Kidney glomerular epithelial cell (primary cell): Measurements from ENCODE around the gene FGF5.
A peak's percentile ranks its signal among the peaks of the same experiment; 100 is the strongest.
"Not testable (repeated sequence)": the region's sequence is repeated elsewhere in the genome, so short reads cannot be mapped to it uniquely, and the experiment has no call there.

Experiments used
- DNase-seq: peaks from one replicate; lab custom pipeline; 2025; lab: John Stamatoyannopoulos, UW

Gene FGF5, protein sequence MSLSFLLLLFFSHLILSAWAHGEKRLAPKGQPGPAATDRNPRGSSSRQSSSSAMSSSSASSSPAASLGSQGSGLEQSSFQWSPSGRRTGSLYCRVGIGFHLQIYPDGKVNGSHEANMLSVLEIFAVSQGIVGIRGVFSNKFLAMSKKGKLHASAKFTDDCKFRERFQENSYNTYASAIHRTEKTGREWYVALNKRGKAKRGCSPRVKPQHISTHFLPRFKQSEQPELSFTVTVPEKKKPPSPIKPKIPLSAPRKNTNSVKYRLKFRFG

DNA sequence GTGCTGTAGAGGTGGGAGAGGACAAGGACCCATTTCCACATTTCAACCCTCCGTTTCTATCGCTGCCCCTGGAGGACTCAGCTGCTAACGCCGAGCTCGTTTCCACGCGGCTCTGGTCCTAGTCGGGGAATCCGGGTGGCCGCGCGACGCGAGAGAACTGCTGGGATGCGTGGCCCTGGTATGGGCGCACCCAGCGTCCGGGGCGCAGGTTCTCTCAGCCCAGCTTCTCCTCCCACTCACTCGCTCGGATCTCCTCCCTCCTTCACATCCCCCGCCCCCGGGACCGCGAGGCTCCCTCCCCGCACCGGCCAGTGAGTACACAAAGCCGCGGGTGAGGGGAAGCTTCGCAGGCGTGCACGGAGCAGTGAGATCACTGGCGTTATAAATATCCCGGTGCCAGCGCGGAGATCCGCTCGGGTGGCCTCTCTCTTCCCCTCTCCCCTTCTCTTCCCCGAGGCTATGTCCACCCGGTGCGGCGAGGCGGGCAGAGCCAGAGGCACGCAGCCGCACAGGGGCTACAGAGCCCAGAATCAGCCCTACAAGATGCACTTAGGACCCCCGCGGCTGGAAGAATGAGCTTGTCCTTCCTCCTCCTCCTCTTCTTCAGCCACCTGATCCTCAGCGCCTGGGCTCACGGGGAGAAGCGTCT is at the start of gene FGF5:
Gene FGF5 (plus strand): TSS at position 412 of the 649 bp plus-strand sequence. CDS start 161 bp downstream, at position 573.
- DNase-seq, result peak; percentile 63

DNA sequence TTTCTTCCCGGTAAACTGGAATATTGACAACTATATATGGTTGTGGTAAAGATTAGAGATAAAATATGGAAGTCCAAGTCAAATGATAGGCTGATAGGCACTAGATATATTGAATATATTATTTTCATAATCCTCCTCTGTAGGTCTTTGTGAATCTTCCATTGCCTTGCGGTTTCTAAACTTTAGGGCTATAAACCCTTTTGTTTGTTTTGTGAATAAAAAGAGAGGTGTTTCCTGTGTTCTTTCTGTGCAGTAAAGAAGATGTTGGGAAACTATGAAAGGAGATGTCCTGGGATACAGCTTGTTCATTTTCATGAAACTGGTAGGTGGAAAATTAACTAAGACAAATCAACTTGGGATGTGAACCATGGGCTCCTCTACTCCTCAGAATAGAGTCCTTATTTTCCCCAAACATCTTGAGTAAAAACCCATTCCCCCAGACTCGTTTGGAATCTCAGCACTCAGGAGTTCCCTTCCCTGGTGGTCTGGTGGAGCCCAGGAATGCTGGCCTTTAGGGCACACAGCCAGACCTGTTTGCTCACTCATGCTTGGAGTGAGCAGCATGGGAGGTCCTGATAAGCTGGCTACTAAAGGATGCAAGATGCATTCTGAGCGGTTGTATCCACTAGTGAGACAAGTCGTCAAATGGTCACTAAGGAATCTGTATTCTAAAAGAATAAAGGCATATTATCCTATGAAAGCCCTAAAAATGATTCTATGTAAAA is 47.0 kb upstream of the FGF5 start:
- no peak for DNase-seq

DNA sequence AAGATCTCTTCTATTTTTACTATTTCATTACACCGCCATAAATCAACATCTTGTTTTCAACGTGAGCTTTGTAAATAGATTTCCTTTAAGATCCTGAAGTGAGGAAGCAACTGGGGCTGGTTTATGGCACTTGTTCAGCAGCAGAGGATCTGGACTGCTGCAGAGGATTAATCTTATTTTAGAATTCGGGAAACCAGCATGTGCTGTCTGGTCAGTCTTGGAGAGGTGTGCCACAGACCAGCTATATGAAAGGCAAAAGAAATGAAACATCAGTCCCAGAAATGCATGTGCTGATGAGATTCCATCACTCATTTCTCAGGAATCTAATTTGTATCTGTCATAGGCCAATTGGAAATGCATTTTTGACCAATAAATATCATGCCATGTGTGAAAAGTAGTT is 45.8 kb upstream of the FGF5 start:
- DNase-seq, result no peak

DNA sequence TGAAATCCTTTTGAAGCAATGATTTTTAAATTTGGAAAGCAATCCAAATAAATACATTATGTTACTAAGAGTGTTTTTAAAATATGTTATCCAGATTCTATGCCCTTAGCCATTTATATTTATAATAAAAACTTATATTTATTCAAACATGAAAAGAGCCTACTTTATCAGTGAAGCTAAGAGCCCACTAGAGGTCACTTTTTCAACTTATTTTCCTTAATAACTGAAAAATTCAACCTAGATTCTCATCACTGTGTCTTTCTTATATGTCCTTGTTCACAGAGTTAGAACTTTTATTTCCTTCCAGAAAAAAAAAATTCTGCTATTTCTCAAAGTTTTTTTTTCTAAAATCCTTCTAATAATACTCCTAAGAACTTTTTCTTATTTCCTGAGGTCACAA is 45.3 kb upstream of the FGF5 start:
- peak; percentile 42 for DNase-seq

DNA sequence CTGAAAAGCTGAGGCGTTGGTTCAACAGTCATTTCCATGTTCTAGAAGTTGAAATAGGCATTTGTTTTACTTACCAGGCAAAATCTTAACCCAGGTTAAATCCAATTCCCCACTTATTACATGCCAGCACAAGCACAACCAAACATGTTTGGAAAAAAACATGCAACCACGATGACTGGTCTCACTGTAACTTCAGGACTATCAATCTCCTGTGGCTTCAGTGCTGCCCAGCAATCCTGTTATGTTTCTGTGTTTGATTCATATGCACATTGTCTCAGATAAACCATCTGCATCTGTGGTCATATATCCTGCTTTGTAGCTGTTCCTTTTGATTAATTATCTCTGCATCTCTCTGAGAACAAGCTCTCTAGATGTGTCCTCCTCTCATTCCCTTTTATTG is 40.9 kb upstream of the FGF5 start:
- DNase-seq, result no peak

DNA sequence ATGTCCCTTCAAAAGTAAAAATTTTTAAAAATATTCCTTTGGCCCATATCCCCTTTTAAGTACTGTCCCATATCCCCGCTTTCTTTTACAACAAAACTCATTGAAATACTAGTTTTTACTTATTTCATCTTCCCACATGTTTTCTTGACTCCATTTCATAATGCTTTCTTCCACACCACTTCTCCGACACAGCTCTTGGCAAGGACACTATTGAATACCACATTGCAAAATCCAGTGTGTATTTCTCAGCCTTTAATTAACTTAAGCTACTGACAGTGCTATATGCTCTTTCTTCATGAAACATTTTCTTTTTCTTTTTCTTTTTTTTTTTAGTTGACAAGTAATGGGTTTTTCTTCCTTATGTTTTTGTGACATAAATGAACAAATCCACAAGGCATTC is 40.4 kb upstream of the FGF5 start:
- DNase-seq, result no peak

DNA sequence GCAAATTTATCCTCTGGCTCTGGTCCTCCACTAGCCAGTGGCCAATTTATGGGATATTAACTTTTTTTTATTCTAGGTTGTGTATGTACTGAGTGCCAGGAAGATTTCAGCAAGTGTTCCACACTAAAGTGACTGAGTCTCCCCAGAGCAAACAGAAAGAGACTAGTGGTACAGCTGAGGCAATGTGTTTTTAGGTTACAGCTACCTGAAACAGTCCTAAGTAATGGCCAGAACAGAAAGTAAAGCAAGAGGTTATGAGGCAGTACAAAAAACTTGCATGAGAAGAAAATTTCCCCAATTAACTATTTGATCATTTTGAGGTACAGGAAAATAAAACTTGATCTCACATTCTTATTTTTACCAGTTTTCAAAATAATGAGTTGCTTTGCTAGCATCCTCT is 38.0 kb upstream of the FGF5 start:
- no peak for DNase-seq

DNA sequence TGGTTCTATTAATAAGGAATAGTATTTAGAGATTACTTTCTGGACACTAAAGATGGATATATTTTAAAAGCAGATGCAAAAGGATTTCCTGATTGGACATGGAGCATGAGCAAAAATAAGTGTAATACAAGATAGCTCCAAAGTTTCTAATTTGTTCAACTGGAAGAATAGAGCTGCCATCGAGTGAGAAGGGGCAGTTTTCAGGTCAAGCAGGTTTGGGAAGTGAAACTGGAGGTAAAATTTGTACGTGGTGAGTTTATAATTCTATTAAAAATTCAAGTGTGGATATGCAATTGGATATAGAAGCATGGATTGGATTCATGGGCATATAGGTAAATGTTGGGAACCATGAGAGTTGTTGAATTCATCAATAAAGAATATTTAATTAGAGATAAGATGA is 37.3 kb upstream of the FGF5 start:
- DNase-seq, result no peak

DNA sequence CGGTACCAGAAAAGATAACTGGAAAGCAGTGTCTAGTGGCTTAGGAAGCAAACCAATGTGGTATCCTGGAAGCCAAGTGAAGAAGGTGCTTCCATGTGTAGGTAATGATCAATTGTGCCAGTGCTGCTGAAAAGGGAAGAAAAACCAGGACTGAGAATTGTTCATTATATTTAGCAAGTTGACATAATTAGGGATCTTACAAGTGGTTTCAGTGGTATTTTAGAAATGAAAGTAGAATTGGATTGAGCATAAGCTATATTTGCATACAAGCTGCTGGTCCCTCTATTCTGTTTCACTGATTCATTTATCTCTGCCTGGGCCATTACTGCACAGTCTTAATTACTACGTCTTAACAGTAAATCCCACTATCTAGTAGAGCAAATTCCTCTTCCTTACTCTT is 36.9 kb upstream of the FGF5 start:
- no peak for DNase-seq

DNA sequence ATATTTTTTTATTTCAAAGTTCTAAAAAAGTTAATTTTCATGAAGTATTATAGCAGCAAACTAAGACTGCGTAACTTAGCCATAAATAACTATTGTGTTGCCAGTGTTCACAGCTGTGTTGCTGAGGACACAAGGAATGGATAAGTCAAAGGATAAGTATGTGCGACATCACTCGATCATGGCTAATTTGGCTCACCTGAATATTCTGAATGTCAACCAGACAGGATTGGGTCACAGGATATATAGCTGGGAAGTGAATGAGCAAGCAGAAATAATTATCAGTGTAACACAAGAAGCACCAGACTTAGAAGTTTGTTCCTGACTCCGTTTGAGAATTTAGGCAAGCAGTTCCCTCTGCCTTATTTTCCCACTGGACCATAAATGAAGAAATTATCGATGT is 35.3 kb upstream of the FGF5 start:
- no peak for DNase-seq

DNA sequence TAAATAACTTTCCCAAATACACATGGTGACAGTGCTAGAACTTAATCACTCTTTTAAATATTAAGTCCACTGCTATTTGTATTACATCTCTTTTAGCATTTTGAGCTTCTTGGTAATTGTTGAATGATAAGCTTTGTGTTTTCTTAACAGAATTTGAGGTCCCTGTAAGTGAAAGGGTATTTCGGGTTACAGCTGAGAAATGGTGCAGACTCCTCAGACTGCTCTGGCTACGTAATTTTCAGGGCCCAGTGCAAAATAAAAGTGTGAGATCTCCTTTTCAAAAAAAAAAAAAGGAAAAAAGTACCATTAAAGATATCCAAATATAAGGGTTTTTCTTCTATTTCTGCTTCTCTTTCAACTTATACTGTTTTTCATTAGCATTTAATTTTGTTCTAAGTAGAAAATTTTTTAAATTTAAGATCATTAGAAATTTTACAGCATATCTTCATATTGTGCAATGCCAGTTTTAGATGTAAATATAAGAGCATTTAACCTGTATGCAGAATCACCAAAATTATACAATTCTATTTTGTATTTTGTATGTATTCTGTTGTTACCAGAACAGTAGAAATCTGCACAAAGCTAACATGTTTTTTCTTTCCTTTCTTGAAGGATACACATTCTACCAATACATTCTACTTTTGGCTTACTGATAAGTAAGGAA is 33.6 kb upstream of the FGF5 start:
- no peak for DNase-seq

DNA sequence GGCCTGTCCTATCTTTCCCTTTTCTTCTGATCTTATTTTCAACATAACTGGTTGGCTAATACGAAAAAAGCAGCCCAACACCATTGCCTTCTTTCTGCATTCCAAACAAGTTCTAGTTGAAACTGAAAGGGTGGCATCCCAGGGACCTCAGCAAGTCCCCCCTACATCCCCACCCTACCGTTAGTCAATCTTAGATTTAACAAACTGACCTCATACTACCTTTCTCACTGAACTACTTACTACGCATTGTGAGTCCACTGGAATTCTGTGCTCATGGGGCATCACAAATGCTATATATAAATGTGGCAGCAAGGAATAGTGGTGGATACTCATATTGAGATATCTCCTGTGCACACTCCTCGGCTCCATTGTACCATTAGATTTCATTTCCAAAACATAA is 33.1 kb upstream of the FGF5 start:
- DNase-seq, result no peak

DNA sequence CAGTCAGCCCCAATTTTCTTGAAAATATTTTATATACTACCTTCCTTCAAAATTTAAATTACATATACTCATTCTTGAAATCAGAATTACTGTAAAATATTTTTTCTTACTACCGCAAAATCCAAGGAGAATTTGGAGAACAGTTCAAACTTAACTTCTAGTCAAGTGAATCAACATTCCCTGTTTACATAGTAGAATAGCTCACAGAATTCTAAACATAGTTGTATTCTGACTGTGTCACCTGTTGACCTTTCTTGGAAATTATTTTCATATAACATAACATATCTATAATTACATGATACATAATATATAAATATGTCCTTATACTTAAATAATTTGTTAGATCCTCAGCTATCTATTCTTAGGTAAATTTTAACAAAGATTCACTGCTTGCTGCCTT is 31.0 kb upstream of the FGF5 start:
- no peak for DNase-seq

DNA sequence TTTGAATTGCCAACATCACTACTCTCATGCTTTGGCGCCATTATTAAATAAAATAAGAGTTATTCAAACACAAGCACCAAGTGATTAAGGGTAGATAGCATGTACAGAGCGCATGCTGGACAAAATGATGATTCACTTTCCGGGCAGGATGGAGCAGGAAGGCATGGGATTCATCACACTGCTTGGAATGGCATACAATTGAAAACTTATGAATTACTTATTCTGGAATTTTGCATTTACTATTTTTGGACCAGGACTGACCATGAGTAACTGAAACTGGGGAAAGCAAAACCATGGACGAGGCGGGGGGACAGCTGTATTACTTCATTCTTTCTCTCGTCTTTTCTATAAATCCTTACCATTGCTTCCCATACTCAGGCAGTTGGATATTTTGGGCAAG is 28.5 kb upstream of the FGF5 start:
- DNase-seq, result peak; percentile 39

DNA sequence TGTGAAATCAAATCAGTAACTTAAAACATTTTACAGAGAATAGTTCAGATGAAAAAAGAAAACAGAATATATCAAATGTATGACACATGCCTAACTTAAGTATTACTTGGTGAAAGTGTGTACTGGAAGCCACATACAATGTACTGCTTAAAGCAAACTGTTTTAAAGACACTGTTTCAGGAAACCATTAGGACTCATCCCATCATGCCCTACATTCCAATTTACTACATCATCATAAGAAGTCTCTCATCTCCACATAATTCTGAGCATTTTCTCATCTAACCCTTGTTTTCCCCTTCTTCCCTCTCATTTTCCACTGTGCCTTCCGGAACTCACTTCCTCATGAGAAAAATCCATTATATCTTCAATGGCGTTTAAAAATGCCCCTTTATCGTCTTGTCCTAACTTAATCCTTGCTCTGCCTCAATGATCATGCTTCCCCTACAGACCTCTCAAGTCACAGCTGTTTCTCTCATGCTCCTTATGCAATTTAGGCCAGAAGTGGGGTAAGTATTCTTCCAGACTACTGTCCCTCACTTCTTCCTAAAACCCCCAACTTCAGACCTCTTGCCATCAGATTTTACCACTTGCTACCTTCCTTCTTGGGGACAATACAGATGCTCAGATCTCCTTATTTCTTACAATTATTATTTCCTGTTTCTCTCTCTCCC is 26.8 kb upstream of the FGF5 start:
- no peak for DNase-seq

DNA sequence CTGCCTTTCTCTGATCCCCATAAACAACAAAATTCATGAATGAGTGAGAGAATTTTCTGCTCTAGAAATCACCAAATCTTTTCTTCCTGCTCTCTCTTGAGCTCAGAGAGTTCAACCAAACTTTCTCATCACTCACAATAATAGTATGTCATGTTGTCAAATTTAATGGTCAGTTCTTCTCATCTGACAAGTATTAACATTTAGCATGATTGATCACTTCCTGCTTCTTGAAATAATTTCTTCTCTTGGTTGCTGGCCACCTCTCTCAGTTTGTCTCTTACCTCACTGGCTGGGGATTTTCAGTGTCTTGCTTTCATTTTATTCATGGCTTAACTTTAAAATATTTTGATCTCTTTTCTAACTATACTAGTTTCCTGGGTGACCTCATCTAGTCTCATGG is 25.5 kb upstream of the FGF5 start:
- peak; percentile 46 for DNase-seq

DNA sequence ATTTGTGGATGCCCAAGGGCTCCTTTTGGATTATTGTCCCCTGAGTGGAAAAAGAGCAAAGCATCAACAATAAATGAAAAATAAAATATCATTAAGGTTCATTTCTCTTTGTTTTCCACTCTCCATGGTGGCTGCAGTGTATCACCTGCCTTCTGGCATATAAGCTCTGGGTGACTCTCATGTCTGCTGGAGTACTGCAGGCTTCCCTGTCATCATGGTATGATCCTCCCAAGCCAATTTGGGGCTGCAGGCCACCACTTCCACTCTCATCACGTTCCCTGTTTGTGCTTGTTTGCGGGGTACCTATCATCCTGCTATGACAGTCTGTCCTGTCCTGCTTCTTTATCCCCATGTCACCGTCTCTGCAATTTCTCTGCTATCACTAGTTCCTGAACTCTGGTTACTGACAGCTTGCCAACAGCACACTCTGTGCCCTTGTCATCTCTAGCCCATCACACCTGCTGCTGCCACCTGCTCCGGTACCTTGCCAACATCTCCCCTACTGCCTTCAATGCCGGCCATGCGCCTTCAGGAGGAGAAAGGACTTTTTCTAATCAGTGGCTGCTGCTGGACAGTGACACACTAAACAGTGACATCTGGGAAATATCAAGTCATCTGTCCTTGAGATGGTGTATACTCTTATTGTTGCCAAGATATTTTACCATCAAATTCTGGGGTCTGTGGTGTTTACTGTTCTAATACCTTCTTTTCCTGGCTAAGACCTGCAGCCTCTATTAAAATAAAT is 23.0 kb upstream of the FGF5 start:
- DNase-seq, result no peak

DNA sequence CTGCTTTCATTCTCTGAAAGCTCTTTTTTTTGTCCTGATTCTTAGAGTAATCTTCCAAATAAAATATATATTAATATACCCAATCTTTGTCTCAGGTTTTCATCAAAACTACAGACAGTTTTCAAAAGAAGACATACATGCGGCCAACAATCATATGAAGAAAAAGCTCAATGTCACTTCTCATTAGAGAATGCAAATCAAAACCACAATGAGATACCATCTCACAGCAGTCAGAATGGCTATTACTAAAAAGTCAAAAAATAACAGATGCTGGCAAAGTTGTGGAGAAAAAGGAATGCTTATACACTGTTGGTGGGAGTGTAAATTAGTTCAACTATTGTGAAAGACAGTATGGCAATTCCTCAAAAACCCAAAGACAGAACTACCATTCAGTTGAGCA is 19.0 kb upstream of the FGF5 start:
- not testable (repeated sequence) for DNase-seq

DNA sequence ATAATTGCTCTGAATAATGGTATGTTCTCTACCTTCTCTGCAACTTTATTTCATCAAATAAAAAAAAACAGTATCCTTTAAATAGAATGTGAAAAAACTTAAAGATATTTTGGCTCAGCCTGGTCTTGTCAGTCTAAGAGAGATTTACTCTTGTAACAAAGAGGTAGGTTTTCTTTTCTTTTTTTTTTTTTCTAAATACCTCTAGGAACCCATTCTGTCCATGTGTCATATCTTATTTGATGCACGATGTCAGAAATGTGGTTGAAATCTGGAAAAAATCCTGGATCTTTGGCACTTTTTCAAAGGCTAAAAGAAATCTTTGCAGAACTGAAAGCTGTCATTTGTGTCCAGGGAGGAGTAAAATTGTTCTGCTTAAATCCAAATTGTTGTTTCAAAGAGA is 17.3 kb upstream of the FGF5 start:
- DNase-seq, result no peak

DNA sequence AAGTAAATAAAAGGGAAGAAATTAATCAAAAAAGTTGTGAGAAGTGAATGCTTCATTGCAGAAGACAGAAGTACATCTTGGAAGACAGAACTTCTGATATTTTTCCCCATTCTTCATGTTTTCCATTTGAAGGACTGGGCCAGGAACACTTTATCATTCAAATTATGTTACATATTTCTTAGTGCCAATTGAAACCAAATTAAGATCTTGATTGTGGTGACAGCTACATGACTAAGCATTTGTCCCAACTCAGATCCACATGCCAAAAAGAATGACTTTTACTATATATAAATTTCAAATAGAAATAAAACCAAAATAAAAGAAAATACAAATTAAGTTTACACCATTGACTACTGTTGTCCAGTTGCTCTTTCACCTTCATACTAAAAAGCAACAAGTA is 14.0 kb upstream of the FGF5 start:
- no peak for DNase-seq

DNA sequence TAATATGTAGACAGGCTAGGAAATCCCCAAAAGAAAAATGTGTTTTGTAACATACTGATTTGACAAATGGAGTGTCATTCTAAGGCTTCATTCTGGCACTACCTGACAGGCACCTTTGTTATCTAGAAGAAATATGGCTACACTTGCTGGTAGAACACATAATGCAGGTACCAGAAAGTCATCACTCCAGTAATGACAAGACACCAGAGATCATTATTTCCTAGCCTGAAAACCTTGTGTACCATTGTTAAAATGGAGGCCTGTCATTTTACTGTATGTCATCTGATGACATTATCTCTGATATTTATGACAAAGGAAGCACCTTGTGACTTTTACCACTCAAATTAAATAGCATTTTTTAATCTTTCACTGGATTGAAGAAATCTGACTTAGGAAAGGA is 13.5 kb upstream of the FGF5 start:
- DNase-seq, result no peak

DNA sequence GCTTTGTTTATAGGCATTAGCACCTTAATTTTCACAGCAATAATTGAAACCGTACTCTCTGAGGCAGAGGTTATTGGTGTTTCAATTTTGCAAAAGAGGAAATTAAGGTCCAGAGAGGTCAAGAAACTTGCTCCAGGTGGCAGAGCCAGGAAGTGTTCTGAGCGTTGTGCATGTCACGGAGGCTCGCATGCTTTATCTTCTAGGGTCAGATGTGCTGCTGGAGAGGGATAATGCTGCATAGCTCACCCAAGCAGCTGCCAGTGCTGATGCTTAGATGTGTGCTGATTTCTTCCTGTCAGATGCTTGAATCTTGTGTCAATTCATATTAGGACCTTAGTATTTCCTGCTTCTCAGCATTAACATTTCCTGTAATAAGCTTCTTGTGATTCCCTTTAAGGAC is 13.0 kb upstream of the FGF5 start:
- no peak for DNase-seq
